Fibroblast of skin of back (primary cell): Measurements from ENCODE around the gene ZC3H18.
A peak's percentile ranks its signal among the peaks of the same experiment; 100 is the strongest.

Source experiments
- DNase-seq: peaks from one replicate; pipeline ENCODE4 v3.0.0-alpha.2; 2013

The ZC3H18 gene

DNA sequence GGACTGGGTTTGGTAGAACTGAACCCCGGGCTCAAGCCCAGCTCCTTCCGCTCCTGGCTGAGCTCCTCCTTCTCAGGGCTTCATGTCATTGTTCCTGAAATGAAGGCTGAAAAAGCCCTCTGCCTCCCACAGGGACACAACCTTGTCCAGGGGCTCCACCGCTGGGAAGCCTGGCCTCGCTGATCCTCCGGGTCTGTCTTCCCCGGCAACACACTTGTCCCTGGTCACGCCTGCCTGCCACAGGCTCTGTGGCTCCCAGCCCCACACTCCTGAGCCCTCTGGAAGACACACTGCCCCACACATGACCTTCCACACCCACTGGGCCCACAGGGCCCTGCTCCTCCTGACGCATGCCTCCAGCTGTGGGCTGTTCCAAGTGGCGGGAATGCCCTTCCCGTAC, 18.0 kb upstream of the ZC3H18 start:
- DNase-seq: no peak

- DNase-seq: no peak
Measured at GRCh38 chr16:88552815-88553214, 17.4 kb upstream of the ZC3H18 start.

- DNase-seq: no peak
Measured at GRCh38 chr16:88553739-88554138, 16.5 kb upstream of the ZC3H18 start.

DNA sequence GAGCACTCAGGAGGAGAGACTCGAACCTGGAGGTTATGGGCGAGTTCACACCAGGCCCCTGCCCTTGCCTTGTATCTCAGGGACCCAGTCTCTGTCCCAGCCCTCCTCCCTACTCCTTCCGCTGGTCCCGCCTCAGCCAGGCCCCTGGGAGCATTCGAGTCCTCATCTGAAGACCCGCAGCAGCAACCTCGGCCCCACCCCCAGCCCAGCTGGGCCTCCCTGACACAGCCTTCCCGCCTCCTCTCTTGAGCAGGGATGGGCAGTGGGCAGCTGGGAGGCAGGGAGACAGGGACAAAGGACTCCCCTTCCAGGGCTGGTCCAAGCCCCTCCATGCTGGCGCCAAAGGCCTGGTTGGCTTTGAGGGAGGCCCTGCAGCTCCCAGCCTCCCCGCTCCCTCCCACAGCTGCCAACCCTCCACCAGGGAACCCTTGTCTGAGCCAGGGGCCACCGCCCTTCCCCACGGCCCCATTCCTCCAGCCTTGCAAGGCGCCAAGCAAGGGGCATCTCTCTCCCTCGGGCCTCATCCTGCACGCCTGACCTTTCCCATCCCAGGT, 15.4 kb upstream of the ZC3H18 start:
- no peak for DNase-seq

DNA sequence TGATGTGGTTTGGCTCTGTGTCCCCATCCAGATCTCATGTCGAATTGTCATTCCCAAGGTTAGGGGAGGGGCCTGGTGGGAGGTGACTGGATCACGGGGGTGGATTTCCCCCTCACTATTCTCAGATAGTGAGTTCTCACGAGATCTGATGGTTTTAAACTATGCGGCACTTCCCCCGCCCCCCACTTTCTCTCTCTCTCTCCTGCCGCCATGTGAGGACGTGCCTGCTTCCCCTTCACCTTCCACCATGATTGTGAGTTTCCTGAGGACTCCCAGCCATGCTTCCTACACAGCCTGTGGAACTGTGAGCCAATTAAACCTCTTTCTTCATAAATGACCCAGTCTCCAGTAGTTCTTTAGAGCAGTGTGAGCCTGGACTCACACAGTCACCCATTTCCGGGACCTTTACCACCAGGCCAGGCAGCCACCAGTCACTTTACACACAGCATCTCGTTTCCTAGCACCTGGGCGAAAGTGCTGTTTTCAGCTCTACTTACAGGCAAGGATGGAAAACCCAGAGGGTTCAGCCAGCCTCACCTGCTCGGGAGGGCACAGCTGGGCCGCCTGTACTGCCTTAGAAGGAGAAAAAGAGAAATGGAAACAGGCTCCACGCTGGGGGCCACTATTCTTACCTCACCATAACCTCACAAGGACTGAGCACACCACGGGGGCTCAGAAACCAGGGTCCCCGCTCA, 13.8 kb upstream of the ZC3H18 start:
- DNase-seq: no peak

- DNase-seq: peak; percentile 61
Measured at GRCh38 chr16:88558457-88559442, 11.5 kb upstream of the ZC3H18 start.

DNA sequence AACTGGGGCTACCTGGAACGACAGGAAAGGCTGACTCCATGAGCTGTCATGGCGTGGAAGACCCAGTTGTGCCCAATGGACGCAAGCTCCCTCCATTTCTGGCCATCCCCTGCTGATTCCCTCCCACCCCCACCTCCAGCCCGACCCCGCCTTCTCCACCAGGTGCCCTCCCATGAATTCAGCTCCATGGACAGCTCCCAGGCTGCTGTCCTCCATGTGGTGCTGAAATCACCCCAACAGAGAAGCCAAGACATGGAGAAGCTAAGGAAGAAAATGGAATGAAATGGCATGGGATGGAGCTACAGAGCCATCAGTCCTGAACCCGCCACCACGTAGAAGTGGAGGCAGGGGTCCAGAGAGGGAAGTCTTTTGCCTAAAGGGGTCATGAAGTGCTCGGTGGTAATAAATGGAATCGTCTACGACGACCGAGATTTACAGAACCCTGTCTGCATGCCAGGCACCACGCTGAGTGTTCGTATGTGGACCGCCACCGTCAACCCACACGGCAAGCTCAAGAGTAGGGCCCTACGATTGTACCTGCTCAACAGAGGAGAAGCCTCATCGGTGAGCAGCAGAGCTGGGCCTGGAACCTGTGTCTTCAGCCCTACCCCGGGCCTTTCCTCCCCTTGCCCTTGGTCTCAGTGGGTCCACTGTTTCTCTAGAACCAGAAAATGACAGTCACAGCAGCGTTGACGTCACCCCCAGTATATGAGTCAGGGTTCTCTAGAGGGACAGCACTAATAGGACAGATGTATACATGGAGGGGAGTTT, 9.3 kb upstream of the ZC3H18 start:
- DNase-seq: peak; percentile 41

DNA sequence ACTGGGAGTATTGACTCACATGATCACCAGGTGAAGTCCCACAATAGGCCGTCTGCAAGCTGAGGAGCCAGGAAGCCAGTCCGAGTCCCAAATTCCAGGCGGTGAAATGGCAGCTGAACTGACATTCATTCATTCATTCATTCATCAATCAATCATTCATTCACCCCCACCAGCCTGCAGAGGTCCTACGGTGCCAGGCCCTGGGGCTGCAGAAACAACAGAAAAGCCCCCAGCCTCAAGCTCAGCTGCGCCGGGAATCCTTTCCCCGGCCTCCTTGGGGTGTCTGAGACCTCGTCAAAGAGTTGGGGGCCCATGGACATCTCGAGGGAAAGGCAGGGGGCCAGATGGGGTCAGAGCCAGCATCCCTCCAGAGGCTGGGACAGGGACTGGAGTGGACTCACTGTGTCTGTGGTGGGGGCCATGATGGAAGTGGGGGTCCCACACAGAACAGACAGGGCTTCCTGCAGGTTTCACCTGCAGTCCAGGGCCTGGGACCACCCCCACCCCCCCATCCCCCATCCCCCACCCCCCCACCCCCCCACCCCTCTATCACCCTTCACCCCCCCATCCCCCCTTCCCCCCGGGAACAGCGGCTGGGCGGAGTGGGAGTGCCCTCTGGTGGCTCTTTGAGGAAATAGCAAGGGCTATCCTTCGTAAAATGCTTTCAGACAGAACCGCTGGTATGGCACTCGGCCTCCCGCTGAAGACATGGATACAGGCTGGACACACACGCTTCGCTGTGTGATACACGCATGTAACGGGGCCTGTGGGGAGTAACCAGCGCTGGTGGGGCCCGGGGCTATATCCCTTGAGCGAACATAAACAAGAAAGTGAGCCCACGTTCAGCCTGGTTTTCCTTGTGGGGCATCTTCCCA, 8.5 kb upstream of the ZC3H18 start:
- DNase-seq: peak; percentile 49

GRCh38 chr16:88566158-88566557, 4.0 kb upstream of the ZC3H18 start:
- peak; percentile 55 for DNase-seq

DNA sequence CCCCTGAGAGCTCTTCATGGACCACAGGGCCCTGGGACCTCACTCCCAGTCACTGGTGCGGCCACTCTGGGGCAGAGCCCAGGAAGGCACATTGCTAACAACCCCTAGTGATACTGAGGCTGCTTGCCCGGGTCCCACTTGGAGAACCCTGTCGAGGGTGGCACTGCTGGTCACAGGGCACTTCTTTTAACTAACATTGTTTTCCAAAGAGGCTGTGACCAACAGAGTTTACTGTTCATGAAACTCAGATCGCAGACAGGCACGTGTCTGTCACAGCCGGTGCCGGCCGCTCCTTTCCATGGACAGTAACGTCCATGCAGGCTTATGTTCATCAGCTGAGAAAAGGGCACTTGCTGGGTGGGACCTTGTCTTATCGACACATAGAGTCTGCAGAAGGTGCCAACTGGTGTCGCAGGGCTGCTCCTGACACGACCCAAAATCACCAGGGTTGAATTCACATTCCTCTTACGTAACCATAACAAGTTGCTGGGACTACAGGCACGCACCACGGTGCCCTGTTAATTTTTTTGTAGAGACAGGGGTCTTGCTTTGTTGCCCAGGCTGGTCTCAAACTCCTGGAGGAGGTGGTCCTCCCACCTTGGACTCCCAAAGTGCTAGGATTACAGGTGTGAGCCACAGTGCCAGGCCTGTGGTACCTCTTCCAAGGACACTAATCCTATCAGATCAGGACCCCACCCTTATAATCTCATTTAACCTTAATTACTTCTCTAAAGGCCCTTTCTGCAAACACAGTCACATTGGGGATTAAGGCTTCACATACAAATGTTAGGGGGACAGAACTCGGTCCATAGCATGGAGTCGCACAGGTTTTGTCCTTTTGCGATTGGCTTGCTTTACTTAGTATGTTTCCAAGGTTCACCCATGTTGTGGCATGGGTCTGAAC, 1.2 kb upstream of the ZC3H18 start:
- no peak for DNase-seq

- DNase-seq: no peak
Measured at GRCh38 chr16:88569614-88569984, 604 bp upstream of the ZC3H18 start.

DNA sequence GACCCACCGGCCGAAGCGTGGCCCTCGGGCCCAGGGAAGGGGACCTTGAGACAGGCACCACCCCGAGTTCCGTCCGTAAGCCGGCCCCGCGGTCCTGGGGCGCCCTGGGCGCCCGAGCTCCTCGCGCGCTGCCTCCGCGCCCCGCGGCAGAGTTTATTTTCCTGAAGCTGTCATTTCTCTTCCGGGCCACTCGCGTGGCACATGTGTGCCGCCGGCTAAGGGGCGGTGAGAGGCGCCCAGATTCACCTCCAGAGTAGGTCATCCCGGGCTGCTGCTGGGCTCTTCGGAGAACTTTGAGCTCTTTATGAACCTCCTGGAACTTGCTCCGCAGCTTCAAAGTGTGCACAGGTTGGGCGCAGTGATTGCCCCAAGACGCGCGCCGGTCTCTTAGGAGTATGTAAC, 489 bp downstream of the ZC3H18 start:
- DNase-seq: no peak

DNA sequence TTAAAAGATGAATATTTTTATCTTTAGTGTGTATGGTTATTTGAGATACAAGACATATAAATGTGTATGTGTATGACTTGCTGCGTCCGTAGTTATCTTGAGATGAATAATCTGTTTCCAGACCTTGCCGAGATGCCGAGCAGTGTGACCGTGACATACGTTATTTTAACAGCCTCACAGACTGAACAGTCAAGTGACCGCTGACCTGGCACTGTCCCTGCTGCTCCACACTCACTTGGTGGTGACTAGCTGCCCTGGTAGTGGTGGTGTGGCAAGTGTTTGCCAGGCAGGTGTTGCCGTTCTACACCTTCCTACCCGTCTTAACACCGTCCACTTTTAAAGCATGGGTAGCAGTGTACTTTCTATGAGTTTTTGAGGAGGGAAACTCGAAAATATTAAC, 5.0 kb downstream of the ZC3H18 start:
- DNase-seq: no peak

DNA sequence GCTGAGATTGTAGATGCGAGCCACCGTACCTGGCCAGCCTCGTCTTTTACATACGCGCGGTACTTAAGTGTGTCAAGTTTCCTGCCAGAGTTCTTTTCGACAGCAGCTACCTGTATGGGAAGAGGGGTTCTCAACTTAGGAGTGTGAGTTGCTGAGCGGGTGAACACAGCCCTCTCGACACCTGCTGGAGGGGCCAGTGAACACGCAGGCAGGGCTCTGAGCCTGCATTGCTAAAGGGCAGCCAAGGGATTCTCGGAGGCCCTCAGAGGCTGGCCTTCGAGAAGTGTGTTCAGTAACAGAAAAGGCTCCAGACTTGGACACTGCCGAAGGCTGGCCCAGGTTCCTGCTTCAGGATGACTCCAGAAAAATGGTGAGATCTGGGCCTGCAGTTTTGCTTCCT, 6.1 kb downstream of the ZC3H18 start:
- DNase-seq: no peak

DNA sequence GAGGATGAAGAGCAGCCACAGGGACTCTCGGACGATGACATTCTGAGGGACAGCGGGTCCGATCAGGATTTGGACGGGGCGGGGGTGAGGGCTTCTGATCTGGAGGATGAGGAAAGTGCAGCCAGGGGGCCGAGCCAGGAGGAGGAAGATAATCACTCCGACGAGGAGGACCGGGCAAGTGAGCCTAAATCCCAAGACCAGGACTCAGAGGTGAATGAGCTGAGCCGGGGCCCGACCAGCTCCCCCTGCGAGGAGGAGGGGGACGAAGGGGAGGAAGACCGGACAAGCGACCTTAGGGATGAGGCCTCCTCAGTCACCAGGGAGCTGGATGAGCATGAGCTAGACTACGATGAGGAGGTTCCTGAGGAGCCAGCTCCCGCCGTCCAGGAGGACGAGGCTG, 7.0 kb downstream of the ZC3H18 start:
- no peak for DNase-seq

GRCh38 chr16:88578446-88579313, 8.5 kb downstream of the ZC3H18 start:
- DNase-seq: no peak

GRCh38 chr16:88580371-88580770, 10.2 kb downstream of the ZC3H18 start:
- DNase-seq: no peak

GRCh38 chr16:88581033-88581432, 10.8 kb downstream of the ZC3H18 start:
- no peak for DNase-seq

DNA sequence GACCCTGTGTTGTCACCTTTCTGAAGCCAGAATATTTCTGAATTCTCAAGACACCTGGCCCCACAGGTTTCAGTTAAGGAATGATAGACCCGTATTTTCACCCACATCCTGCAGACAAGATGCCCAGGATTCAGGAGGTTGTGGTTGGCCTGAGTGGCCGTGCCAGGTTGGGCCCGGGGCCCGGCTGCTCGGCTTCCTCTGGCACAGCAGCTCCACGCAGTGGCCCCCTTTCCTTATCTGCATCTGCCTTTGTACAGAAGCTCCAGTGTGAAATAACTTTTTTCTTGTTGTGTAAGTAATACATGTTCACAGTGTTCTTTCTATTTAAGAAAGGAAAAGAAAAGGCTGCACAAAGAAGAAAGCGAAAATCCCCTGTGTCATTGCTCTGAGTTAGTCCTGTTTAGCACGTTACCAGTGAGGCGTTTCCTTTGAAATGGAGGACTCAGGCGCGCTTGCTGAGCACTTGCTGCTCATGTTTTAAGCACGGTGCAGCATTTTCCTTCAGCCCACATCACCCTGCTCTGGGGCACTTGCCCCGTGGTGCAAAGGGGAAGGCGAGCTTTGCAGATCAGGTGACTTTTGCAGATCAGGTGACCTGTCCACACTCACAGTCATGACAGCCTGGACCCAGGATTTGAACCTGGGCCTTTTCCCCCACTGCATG, 12.8 kb downstream of the ZC3H18 start:
- no peak for DNase-seq
